ENCODE data around the gene TCP11L2.

The TCP11L2 gene

DNA sequence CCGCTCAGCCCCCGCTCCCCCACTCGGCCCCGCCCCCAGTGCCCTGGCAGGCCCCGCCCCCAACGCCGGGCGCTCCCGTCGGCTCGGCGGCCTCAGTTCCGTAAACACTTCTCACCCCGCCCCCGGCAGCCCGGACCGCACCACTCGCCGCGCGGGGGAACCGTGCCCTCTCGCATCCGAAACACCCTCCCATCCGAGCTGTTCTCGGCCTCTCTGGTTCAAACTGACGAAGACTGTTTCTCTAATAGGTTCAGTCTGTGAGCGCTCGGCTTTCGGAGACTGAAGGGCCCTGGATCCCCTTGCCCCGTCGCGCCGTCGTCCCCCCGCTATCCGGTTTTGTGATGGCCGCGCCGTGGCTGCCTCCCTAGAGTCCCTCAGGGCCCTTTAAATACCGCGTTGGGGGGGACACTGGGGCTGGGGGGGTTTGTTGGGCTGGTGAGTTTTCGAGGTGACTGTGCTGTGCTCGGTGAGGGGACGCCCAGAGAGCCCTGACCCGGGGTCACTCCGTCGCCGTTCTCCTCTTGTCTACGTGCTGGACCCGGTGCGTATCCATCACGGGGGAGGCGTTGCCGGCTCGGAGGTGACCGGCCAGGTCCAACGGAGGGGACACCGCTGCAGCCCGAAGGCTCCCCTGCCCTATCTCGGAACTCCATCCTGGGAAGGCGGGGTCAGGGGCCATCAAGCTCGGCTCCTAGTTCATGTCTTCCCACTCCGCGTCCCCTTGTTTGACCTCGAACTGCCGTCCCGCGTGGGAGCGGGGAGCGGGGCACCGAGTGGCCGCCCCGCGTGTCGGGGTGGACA is at the start of gene TCP11L2 (continued):
- TF ChIP-seq, protein P1, sequence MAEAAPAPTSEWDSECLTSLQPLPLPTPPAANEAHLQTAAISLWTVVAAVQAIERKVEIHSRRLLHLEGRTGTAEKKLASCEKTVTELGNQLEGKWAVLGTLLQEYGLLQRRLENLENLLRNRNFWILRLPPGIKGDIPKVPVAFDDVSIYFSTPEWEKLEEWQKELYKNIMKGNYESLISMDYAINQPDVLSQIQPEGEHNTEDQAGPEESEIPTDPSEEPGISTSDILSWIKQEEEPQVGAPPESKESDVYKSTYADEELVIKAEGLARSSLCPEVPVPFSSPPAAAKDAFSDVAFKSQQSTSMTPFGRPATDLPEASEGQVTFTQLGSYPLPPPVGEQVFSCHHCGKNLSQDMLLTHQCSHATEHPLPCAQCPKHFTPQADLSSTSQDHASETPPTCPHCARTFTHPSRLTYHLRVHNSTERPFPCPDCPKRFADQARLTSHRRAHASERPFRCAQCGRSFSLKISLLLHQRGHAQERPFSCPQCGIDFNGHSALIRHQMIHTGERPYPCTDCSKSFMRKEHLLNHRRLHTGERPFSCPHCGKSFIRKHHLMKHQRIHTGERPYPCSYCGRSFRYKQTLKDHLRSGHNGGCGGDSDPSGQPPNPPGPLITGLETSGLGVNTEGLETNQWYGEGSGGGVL (tag by site-specific recombination; IDR thresholded peaks at IDR 0.05): peak; percentile 92
- TF ChIP-seq, protein P2, sequence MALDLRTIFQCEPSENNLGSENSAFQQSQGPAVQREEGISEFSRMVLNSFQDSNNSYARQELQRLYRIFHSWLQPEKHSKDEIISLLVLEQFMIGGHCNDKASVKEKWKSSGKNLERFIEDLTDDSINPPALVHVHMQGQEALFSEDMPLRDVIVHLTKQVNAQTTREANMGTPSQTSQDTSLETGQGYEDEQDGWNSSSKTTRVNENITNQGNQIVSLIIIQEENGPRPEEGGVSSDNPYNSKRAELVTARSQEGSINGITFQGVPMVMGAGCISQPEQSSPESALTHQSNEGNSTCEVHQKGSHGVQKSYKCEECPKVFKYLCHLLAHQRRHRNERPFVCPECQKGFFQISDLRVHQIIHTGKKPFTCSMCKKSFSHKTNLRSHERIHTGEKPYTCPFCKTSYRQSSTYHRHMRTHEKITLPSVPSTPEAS (tag by site-specific recombination; IDR thresholded peaks at IDR 0.05): no peak
- TF ChIP-seq ZNF529 (tag by site-specific recombination; IDR thresholded peaks at IDR 0.05; ENCODE audit: insufficient replicate concordance) (no peak), INSM2 (tag by site-specific recombination; IDR thresholded peaks at IDR 0.05) (0 out of 2 replicates have a peak, but pooled peaks have one; percentile 30), SP3 (tag by site-specific recombination; IDR thresholded peaks at IDR 0.05) (peak; percentile 84), ZNF701 (tag by site-specific recombination; IDR thresholded peaks at IDR 0.05) (no peak), ZNF362 (tag by site-specific recombination; IDR thresholded peaks at IDR 0.05) (no peak), ZNF274 (IDR thresholded peaks at IDR 0.05; ENCODE audit: low read length) (no peak), ZNF274 (tag by site-specific recombination; IDR thresholded peaks at IDR 0.05; ENCODE audit: borderline replicate concordance) (no peak), ZNF843 (tag by site-specific recombination; IDR thresholded peaks at IDR 0.05) (no peak), ZNF146 (tag by site-specific recombination; IDR thresholded peaks at IDR 0.05) (no peak), PRDM2 (tag by site-specific recombination; IDR thresholded peaks at IDR 0.05; ENCODE audit: borderline replicate concordance) (no peak), ZNF112 (tag by site-specific recombination; IDR thresholded peaks at IDR 0.05) (no peak), RBAK (tag by site-specific recombination; IDR thresholded peaks at IDR 0.05) (no peak), ZNF121 (tag by site-specific recombination; IDR thresholded peaks at IDR 0.05) (no peak), ZFP69B (tag by site-specific recombination; IDR thresholded peaks at IDR 0.05) (no peak; the same call in 1 of the 2 replicates)
- TF ChIP-seq, protein P3, sequence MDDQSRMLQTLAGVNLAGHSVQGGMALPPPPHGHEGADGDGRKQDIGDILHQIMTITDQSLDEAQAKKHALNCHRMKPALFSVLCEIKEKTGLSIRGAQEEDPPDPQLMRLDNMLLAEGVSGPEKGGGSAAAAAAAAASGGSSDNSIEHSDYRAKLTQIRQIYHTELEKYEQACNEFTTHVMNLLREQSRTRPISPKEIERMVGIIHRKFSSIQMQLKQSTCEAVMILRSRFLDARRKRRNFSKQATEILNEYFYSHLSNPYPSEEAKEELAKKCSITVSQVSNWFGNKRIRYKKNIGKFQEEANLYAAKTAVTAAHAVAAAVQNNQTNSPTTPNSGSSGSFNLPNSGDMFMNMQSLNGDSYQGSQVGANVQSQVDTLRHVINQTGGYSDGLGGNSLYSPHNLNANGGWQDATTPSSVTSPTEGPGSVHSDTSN (CRISPR knock-in tag; IDR thresholded peaks at IDR 0.05): peak; percentile 40; the same call in 1 of the 2 replicates
